Measurements from ENCODE around the gene NTM.
A peak's percentile ranks its signal among the peaks of the same experiment; 100 is the strongest.

Gene NTM

DNA sequence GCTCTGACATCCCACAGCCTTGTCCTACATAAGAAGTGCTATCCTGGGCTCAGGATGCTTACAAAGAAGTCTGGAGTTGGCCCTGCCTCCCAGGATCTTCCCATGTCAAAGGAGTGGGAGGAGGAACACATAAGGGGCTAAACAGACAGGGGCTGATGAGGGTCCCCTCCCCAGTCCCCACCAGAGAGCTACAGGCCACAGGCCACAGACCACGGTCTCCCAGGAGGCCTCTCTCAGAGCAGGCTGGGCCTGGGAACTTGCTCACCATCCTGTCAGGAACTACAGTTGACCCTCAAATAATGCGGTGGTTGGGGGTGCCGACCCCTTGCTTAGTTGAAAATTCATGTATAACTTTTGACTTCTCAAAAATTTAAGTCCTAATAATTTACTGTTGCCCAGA lies 315.5 kb downstream of the NTM start:
- no CpG with 5 or more reads among the region's 3 CpGs for WGBS (ENCODE audit: extremely low coverage, insufficient coverage, low lambda C conversion rate)
- Histone ChIP-seq H3K4me3 (ENCODE audit: low read length) (no peak overlapping the region), H4K8ac (ENCODE audit: low read depth, low read length) (no peak overlapping the region), H3K4ac (ENCODE audit: low read depth, low read length) (no peak overlapping the region), H3K27ac (ENCODE audit: low read depth, low read length) (no peak overlapping the region), H3K18ac (ENCODE audit: low read length) (no peak overlapping the region), H3K4me2 (ENCODE audit: low read length) (no peak overlapping the region), H2BK15ac (replicated peaks; ENCODE audit: low read depth) (no peak overlapping the region), H3K4me1 (ENCODE audit: control insufficient read depth, low read depth, low read length) (peaks cover 2% of the 10 kb centered on the region), H3K27me3 (ENCODE audit: insufficient read depth, low read length, poor library complexity) (no peaks in the 10 kb centered on the region), H3K79me2 (ENCODE audit: control insufficient read depth, insufficient read depth, low read length) (no peaks in the 10 kb centered on the region), H2BK5ac (ENCODE audit: low read length) (no peak overlapping the region), H3K36me3 (ENCODE audit: control insufficient read depth, insufficient read depth, low read length) (no peaks in the 10 kb centered on the region), H3K79me1 (ENCODE audit: low read length) (no peaks in the 10 kb centered on the region), H3K9ac (ENCODE audit: low read length) (no peak overlapping the region), H2AK5ac (ENCODE audit: low read length) (no peak overlapping the region), H3K56ac (ENCODE audit: low read length) (no peak overlapping the region), H2BK120ac (ENCODE audit: low read depth, low read length) (no peak overlapping the region), H4K5ac (ENCODE audit: low read length) (no peak overlapping the region), H3K23ac (ENCODE audit: low read length) (no peak overlapping the region)
- DNase-seq, result no peak

DNA sequence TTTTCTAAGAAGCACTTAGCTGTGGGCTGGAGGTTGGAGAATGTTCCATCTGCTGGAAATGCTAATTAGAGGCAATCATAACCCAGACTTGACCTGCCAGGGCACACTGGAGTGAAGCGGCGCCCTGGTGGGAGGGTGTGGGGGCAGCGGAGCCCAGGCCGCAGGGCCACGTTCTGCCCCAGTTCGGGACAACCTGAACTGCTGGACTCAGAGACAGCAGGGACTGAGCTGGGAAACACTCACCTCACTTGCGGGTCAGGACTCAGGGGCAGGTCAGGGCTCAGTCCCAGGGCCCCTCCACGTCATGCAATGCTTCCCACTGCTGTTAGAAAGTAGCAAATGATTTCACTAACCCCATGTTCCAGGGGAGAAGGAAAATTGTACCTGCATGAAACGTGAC lies 316.4 kb downstream of the NTM start:
- Histone ChIP-seq H3K4ac (ENCODE audit: low read depth, low read length) (no peak overlapping the region), H4K5ac (ENCODE audit: low read length) (no peak overlapping the region), H3K4me3 (ENCODE audit: low read length) (no peak overlapping the region), H3K27ac (ENCODE audit: low read depth, low read length) (no peak overlapping the region), H3K9ac (ENCODE audit: low read length) (no peak overlapping the region), H3K79me2 (ENCODE audit: control insufficient read depth, insufficient read depth, low read length) (no peaks in the 10 kb centered on the region), H2BK120ac (ENCODE audit: low read depth, low read length) (no peak overlapping the region), H3K18ac (ENCODE audit: low read length) (no peak overlapping the region), H3K36me3 (ENCODE audit: control insufficient read depth, insufficient read depth, low read length) (no peaks in the 10 kb centered on the region), H2BK15ac (replicated peaks; ENCODE audit: low read depth) (no peak overlapping the region), H2AK5ac (ENCODE audit: low read length) (no peak overlapping the region), H3K56ac (ENCODE audit: low read length) (no peak overlapping the region), H3K4me2 (ENCODE audit: low read length) (no peak overlapping the region), H3K23ac (ENCODE audit: low read length) (no peak overlapping the region), H3K79me1 (ENCODE audit: low read length) (no peaks in the 10 kb centered on the region), H3K4me1 (ENCODE audit: control insufficient read depth, low read depth, low read length) (peaks cover 2% of the 10 kb centered on the region), H3K27me3 (ENCODE audit: insufficient read depth, low read length, poor library complexity) (no peaks in the 10 kb centered on the region), H4K8ac (ENCODE audit: low read depth, low read length) (no peak overlapping the region), H2BK5ac (ENCODE audit: low read length) (no peak overlapping the region)
- WGBS (ENCODE audit: extremely low coverage, insufficient coverage, low lambda C conversion rate), result no CpG with 5 or more reads among the region's 9 CpGs
- no peak for DNase-seq

DNA sequence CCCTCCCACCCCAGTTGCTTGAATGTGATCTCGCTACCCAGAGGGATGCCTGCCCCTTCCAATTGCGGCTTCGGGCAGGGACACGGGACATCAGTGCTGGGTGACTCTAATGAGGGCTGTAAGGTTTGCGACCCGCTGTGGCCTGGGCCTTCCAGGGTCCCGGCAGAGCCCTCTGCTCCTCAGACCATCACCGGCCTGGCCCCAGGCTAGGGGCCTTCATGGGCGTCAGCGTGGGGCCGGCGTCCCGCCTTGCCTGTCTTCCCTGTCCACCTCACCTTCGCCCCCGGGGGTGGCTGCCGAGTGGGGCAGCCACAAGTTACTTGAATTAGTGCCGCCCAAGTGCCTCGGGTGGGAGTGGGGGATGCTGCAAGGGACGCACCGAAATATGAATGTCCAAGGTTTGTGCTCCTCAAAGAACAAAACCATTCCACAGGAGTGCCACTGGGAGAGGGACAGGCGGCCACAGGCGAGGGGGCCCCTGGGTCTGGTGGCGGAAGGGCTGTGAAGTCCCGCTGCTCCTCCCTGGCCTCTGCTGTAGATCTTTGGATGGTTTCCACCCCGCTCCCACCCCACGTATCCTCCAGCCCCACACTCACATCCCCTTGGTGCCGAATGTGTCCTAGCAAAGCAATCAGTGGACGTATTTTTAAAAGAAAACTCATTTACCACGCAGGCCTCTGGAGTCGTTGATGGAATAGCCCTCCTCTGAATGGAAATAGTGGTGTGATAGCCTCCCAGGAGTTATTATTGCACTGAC lies 317.1 kb downstream of the NTM start:
- Histone ChIP-seq H3K79me2 (ENCODE audit: control insufficient read depth, insufficient read depth, low read length) (no peaks in the 10 kb centered on the region), H2BK5ac (ENCODE audit: low read length) (no peak overlapping the region), H3K4me2 (ENCODE audit: low read length) (no peak overlapping the region), H3K36me3 (ENCODE audit: control insufficient read depth, insufficient read depth, low read length) (no peaks in the 10 kb centered on the region), H2BK15ac (replicated peaks; ENCODE audit: low read depth) (no peak overlapping the region), H3K4me3 (ENCODE audit: low read length) (no peak overlapping the region), H4K5ac (ENCODE audit: low read length) (no peak overlapping the region), H2AK5ac (ENCODE audit: low read length) (no peak overlapping the region), H3K27me3 (ENCODE audit: insufficient read depth, low read length, poor library complexity) (no peaks in the 10 kb centered on the region), H3K4ac (ENCODE audit: low read depth, low read length) (no peak overlapping the region), H3K56ac (ENCODE audit: low read length) (no peak overlapping the region), H3K4me1 (ENCODE audit: control insufficient read depth, low read depth, low read length) (peaks cover 2% of the 10 kb centered on the region), H2BK120ac (ENCODE audit: low read depth, low read length) (no peak overlapping the region), H4K8ac (ENCODE audit: low read depth, low read length) (no peak overlapping the region), H3K79me1 (ENCODE audit: low read length) (no peaks in the 10 kb centered on the region), H3K27ac (ENCODE audit: low read depth, low read length) (no peak overlapping the region), H3K9ac (ENCODE audit: low read length) (no peak overlapping the region), H3K23ac (ENCODE audit: low read length) (no peak overlapping the region), H3K18ac (ENCODE audit: low read length) (no peak overlapping the region)
- no CpG with 5 or more reads among the region's 30 CpGs for WGBS (ENCODE audit: extremely low coverage, insufficient coverage, low lambda C conversion rate)
- DNase-seq, result no peak

DNA sequence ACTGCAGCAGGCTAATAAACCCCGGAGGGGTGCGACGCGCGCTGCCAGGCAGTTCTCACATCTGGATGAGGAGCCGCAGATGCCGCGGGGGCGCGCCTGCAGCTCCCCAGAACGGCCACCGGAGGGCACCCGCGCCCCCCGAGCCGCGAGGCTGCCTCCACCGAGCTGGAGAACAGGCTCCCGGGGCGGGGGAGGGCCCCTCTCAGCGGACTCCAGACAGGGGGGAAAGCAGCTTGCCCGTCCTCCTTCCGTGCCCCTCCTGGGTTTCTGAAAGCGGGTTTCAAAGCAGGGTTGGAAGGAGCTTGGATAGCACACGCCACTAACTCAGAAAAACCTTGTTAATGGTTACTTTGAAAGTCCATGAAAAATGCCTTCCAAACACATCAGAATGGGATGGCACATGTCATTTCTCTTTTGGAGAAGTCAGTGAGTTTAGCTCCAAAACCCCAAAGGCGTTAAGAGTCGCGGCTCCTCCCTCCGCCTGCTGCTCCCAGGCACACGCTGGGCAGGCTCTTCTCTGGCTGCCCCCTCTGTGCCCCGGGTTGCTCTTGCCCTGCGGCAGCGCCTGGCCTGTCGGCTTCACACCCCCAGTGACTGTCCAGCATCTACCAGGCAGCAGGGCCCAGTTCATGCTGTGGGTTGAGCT lies 317.8 kb downstream of the NTM start:
- no peak overlapping the region for H2BK120ac ChIP-seq (ENCODE audit: low read depth, low read length)
- peak overlapping the region; percentile 50 for H3K9ac ChIP-seq (ENCODE audit: low read length)
- peak overlapping the region; percentile 52 for H3K4me2 ChIP-seq (ENCODE audit: low read length)
- H2BK5ac ChIP-seq (ENCODE audit: low read length), result no peak overlapping the region
- H3K18ac ChIP-seq (ENCODE audit: low read length), result no peak overlapping the region
- DNase-seq, result peak; percentile 76
- H3K23ac ChIP-seq (ENCODE audit: low read length), result no peak overlapping the region
- WGBS (ENCODE audit: extremely low coverage, insufficient coverage, low lambda C conversion rate), result no CpG with 5 or more reads among the region's 34 CpGs
- H3K56ac ChIP-seq (ENCODE audit: low read length), result no peak overlapping the region
- H3K4me3 ChIP-seq (ENCODE audit: low read length), result no peak overlapping the region
- no peak overlapping the region for H2AK5ac ChIP-seq (ENCODE audit: low read length)
- no peak overlapping the region for H3K27ac ChIP-seq (ENCODE audit: low read depth, low read length)
- H2BK15ac ChIP-seq (replicated peaks; ENCODE audit: low read depth), result no peak overlapping the region
- H3K27me3 ChIP-seq (ENCODE audit: insufficient read depth, low read length, poor library complexity), result no peaks in the 10 kb centered on the region
- H3K4me1 ChIP-seq (ENCODE audit: control insufficient read depth, low read depth, low read length), result peaks cover 2% of the 10 kb centered on the region
- no peaks in the 10 kb centered on the region for H3K79me2 ChIP-seq (ENCODE audit: control insufficient read depth, insufficient read depth, low read length)
- H3K79me1 ChIP-seq (ENCODE audit: low read length), result no peaks in the 10 kb centered on the region
- H4K8ac ChIP-seq (ENCODE audit: low read depth, low read length), result no peak overlapping the region
- no peak overlapping the region for H3K4ac ChIP-seq (ENCODE audit: low read depth, low read length)
- H3K36me3 ChIP-seq (ENCODE audit: control insufficient read depth, insufficient read depth, low read length), result no peaks in the 10 kb centered on the region
- no peak overlapping the region for H4K5ac ChIP-seq (ENCODE audit: low read length)

DNA sequence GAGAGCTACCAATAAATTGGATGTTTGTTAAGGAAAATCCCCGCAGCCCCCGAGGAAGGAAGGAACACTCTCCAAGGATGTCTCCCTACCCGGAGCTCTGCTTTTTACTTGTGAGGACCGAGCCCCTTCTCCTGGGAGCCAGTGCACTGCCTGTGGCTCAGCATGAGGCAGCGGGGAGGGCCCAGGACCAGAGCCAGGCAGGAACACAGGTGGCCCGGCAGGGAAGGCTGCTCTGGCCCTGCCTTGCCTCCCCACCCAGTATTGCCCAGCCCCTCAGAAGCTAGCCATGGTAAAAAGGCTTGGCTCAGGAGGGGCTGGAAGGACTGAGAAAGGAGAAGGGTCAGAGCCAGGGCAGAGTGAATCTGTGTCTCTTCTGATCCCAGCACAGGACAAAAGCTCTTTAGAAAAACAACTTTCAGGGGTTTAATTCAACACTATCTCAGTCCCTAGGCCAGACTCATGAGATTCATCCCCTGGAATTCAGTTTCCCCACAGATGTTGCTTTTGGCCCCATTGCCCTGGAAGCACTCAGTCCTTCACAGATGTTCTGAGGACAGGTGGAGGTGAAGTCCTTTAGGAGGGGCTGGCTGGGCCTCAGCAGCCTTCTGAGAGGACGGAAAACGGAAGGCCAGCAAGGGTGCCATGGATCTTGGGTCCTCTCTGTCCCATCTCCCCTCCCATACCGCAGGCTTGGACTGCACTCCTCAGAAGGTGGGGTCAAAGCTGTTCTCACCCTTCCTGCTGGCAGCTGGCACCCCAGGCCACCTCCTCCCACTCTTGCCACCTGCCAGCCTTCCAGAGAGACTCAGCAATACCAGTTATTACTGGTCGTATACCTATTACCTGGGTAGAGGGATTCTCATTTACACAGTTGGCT lies 318.9 kb downstream of the NTM start:
- Histone ChIP-seq H3K56ac (ENCODE audit: low read length) (no peak overlapping the region), H3K4me1 (ENCODE audit: control insufficient read depth, low read depth, low read length) (peaks cover 2% of the 10 kb centered on the region), H4K8ac (ENCODE audit: low read depth, low read length) (no peak overlapping the region), H3K4me2 (ENCODE audit: low read length) (no peak overlapping the region), H3K36me3 (ENCODE audit: control insufficient read depth, insufficient read depth, low read length) (no peaks in the 10 kb centered on the region), H3K23ac (ENCODE audit: low read length) (no peak overlapping the region), H3K27me3 (ENCODE audit: insufficient read depth, low read length, poor library complexity) (no peaks in the 10 kb centered on the region), H3K9ac (ENCODE audit: low read length) (no peak overlapping the region), H2AK5ac (ENCODE audit: low read length) (no peak overlapping the region), H3K79me2 (ENCODE audit: control insufficient read depth, insufficient read depth, low read length) (no peaks in the 10 kb centered on the region), H2BK120ac (ENCODE audit: low read depth, low read length) (no peak overlapping the region), H3K4me3 (ENCODE audit: low read length) (no peak overlapping the region), H3K79me1 (ENCODE audit: low read length) (no peaks in the 10 kb centered on the region), H2BK15ac (replicated peaks; ENCODE audit: low read depth) (no peak overlapping the region), H3K4ac (ENCODE audit: low read depth, low read length) (no peak overlapping the region), H3K27ac (ENCODE audit: low read depth, low read length) (no peak overlapping the region), H3K18ac (ENCODE audit: low read length) (no peak overlapping the region), H2BK5ac (ENCODE audit: low read length) (no peak overlapping the region), H4K5ac (ENCODE audit: low read length) (no peak overlapping the region)
- DNase-seq, result no peak
- no CpG with 5 or more reads among the region's 10 CpGs for WGBS (ENCODE audit: extremely low coverage, insufficient coverage, low lambda C conversion rate)

All from mesendoderm (in vitro differentiated cells).